H1 (cell line): ENCODE results near the gene ARHGEF5. TPM values are rescaled to one million over a fixed set of nuclear protein-coding genes. Genes with fewer than 3 reads are reported as not detected.

Experiments used
- CREB1 ChIP-seq: IDR thresholded peaks from 2 replicates; pipeline ENCODE4 v1.6.1; 2012; ENCODE audit warnings: inconsistent platforms
- RXRA ChIP-seq: IDR thresholded peaks from 2 replicates; pipeline ENCODE4 v1.6.1; 2011; ENCODE audit warnings: low read depth, mild to moderate bottlenecking, low read length, moderate library complexity; ENCODE audit not compliant: insufficient read depth
- polyA plus RNA-seq, 7 experiments: library from polyadenylated mRNA; depleted of rRNA in 3 of 7; stranded (reverse) in 5 of 7; unstranded in 2 of 7; fragments of >200 nt in 5 of 7; fragments of 200-250 nt in 2 of 7; gene quantifications; 1 replicate in 5 of 7; 2 replicates in 1 of 7; 4 replicates in 1 of 7; pipeline versions ENCODE4 v1.2.1 to v1.2.3, GENCODE V29; 2011 to 2013; ENCODE audit warnings: missing spikeins in 2 of 7, mixed read lengths in 2 of 7
- total RNA-seq: library from RNA; stranded (reverse); fragmentation: NEBNext Ultra II Directional; extraction: Animal tissue kit (Norgen Biotek cat#: 25700); gene quantifications from 2 replicates; pipeline ENCODE4 v1.2.1, GENCODE V29; 2021
- TF ChIP-seq, protein P1 (sequence below): IDR thresholded peaks from 2 replicates; pipeline ENCODE4 v1.6.1; 2011; ENCODE audit warnings: low read length, improper control_type of control experiment

The ARHGEF5 gene
- total and polyA plus RNA-seq, 2 of the 8 experiments (the other 6 are each of a cell fraction or from before 2014, with no cell fraction given) = 12.8 to 34.6 TPM

DNA sequence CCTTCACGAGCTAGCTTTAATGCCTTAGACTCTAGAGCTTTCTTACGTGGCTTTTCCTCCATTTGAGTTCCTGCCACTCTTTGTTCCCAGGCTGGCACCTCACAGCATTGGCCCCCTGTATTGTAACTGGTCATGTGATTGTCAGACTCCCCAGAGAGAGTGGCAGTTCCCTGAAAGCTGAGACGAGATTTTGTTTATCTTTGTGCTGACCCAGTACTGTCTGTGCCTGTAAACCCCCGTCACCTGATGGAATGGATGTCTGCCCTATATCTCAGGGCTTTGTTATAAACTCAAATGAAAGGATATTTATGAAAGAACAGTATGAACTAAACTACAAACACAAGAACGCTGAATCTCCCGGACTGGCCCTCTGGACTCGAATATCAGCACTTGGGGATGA lies 35.3 kb downstream of the ARHGEF5 start (continued):
- TF ChIP-seq, protein P1, sequence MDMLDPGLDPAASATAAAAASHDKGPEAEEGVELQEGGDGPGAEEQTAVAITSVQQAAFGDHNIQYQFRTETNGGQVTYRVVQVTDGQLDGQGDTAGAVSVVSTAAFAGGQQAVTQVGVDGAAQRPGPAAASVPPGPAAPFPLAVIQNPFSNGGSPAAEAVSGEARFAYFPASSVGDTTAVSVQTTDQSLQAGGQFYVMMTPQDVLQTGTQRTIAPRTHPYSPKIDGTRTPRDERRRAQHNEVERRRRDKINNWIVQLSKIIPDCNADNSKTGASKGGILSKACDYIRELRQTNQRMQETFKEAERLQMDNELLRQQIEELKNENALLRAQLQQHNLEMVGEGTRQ = no peak
- TF ChIP-seq RXRA = no peak
- no peak for TF ChIP-seq CREB1
